Measurements from ENCODE around the gene TACSTD2.
A peak's percentile ranks its signal among the peaks of the same experiment; 100 is the strongest.

The TACSTD2 gene

DNA sequence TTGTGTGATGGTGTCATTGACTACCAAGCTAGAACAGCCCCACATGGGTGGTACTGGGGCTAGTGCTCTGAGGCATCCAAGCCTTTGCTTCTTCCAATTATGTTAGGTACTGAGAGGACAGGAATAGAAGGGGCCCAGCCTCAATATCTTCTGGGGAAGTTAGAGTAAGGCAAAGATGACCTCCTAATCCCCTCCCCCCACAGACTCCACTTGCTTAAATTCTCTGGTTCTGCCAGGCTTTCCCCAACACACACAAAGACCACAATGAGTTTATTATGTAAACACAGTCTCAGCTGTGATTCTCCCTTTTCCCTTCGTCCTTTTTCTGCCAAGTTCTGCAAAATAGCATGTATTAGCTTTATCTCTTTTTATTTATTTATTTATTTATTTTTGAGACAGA, 3.1 kb upstream of the TACSTD2 start:
- Histone ChIP-seq H3K27me3 (ENCODE audit: control insufficient read depth, insufficient read depth, low read length) (no peaks in the 10 kb centered on the region), H3K4me1 (no peaks in the 10 kb centered on the region), H3K27ac (no peak overlapping the region), H3K36me3 (ENCODE audit: control insufficient read depth, insufficient read depth, low read length) (no peaks in the 10 kb centered on the region), H3K9ac (no peak overlapping the region), H3K4me3 (ENCODE audit: low read depth, low read length) (no peak overlapping the region), H3K9me3 (ENCODE audit: control insufficient read depth, low read length) (no peaks in the 10 kb centered on the region), H3K4me2 (ENCODE audit: low read length) (no peak overlapping the region), H3K79me2 (no peaks in the 10 kb centered on the region), H2AFZ (no peak overlapping the region)
- TF ChIP-seq, protein P1, sequence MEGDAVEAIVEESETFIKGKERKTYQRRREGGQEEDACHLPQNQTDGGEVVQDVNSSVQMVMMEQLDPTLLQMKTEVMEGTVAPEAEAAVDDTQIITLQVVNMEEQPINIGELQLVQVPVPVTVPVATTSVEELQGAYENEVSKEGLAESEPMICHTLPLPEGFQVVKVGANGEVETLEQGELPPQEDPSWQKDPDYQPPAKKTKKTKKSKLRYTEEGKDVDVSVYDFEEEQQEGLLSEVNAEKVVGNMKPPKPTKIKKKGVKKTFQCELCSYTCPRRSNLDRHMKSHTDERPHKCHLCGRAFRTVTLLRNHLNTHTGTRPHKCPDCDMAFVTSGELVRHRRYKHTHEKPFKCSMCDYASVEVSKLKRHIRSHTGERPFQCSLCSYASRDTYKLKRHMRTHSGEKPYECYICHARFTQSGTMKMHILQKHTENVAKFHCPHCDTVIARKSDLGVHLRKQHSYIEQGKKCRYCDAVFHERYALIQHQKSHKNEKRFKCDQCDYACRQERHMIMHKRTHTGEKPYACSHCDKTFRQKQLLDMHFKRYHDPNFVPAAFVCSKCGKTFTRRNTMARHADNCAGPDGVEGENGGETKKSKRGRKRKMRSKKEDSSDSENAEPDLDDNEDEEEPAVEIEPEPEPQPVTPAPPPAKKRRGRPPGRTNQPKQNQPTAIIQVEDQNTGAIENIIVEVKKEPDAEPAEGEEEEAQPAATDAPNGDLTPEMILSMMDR (IDR thresholded peaks at IDR 0.05) = no peak

DNA sequence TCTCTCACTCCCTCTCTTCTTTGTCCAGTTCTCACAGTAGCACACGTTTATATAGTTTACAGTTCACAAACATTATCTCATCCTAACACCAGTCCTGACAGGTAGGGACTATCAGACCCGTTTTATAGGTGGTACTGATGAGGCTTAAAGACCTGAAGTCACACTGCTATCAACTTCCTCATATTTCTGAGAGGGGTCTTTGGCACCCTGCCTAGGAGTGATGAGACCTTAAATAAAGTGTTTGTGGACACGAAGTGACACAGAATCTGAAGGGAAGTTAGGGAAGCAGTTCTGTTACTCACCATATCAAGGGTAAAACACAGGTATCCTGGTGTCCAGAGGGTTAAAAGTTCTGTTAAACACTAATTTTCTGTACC, 590 bp upstream of the TACSTD2 start:
- no peak overlapping the region for H3K9ac ChIP-seq
- no peak overlapping the region for H3K27ac ChIP-seq

DNA sequence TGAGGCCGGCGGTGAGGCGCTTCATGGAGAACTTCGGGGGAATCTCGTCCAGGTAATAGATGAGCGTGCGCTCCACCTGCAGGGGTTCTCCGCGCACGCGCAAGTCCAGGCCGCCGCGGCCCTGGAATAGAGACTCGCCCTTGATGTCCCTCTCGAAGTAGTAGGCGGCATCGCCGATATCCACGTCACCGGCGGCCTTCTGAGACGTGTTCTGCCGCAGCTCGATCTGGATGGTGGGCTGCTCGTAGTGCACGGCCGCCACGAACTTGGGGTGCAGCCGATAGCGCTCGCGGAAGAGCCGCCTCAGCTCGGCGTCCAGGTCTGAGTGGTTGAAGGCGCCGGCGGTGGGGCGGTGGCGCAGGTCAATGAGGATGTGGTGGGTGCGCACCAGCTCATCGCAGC, 726 bp downstream of the TACSTD2 start:
- Histone ChIP-seq H3K4me3 (ENCODE audit: low read depth, low read length) (peak overlapping the region; percentile 12), H3K79me2 (no peaks in the 10 kb centered on the region), H3K4me2 (ENCODE audit: low read length) (peak overlapping the region; percentile 50), H3K9ac (no peak overlapping the region), H2AFZ (peak overlapping the region; percentile 77), H3K27me3 (ENCODE audit: control insufficient read depth, insufficient read depth, low read length) (no peaks in the 10 kb centered on the region), H3K4me1 (no peaks in the 10 kb centered on the region), H3K36me3 (ENCODE audit: control insufficient read depth, insufficient read depth, low read length) (no peaks in the 10 kb centered on the region), H3K9me3 (ENCODE audit: control insufficient read depth, low read length) (no peaks in the 10 kb centered on the region), H3K27ac (no peak overlapping the region)
- TF ChIP-seq, protein P1 (IDR thresholded peaks at IDR 0.05) = no peak

More for the DNA sequence above, 590 bp upstream of the TACSTD2 start:
- Histone ChIP-seq H3K9me3 (ENCODE audit: control insufficient read depth, low read length) (no peaks in the 10 kb centered on the region), H2AFZ (peak overlapping the region; percentile 77), H3K36me3 (ENCODE audit: control insufficient read depth, insufficient read depth, low read length) (no peaks in the 10 kb centered on the region), H3K4me2 (ENCODE audit: low read length) (no peak overlapping the region), H3K79me2 (no peaks in the 10 kb centered on the region), H3K27me3 (ENCODE audit: control insufficient read depth, insufficient read depth, low read length) (no peaks in the 10 kb centered on the region), H3K4me1 (no peaks in the 10 kb centered on the region), H3K4me3 (ENCODE audit: low read depth, low read length) (no peak overlapping the region)
- TF ChIP-seq, protein P1 (IDR thresholded peaks at IDR 0.05) = no peak

DNA sequence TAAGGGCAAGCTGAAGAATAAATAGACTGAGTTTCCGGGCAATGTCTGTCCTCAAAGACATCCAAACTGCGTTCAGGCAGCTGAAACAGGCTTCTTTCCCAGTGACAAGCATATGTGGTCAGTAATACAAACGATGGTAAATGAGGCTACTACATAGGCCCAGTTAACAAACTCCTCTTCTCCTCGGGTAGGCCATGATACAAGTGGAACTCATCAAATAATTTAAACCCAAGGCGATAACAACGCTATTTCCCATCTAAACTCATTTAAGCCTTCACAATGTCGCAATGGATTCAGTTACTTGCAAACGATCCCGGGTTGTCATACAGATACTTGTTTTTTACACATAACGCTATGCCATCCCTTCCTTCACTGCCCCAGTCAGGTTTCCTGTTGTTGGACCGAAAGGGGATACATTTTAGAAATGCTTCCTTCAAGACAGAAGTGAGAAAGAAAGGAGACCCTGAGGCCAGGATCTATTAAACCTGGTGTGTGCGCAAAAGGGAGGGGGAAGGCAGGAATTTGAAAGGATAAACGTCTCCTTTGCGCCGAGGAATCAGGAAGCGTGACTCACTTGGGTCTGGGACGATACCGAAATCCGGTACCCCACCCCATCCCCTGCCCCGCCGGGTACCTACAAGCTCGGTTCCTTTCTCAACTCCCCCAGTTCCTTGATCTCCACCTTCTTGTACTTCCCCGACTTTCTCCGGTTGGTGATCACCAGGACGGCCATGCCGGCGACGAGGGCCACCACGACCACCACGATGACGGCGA, 1.3 kb downstream of the TACSTD2 start:
- no peaks in the 10 kb centered on the region for H3K27me3 ChIP-seq (ENCODE audit: control insufficient read depth, insufficient read depth, low read length)
- no peaks in the 10 kb centered on the region for H3K4me1 ChIP-seq
- H3K36me3 ChIP-seq (ENCODE audit: control insufficient read depth, insufficient read depth, low read length) = no peaks in the 10 kb centered on the region
- no peak overlapping the region for H3K4me2 ChIP-seq (ENCODE audit: low read length)
- no peak overlapping the region for H2AFZ ChIP-seq
- H3K9me3 ChIP-seq (ENCODE audit: control insufficient read depth, low read length) = no peaks in the 10 kb centered on the region
- TF ChIP-seq, protein P1 (IDR thresholded peaks at IDR 0.05) = no peak
- H3K79me2 ChIP-seq = no peaks in the 10 kb centered on the region
- H3K9ac ChIP-seq = no peak overlapping the region
- H3K27ac ChIP-seq = no peak overlapping the region
- no peak overlapping the region for H3K4me3 ChIP-seq (ENCODE audit: low read depth, low read length)

DNA sequence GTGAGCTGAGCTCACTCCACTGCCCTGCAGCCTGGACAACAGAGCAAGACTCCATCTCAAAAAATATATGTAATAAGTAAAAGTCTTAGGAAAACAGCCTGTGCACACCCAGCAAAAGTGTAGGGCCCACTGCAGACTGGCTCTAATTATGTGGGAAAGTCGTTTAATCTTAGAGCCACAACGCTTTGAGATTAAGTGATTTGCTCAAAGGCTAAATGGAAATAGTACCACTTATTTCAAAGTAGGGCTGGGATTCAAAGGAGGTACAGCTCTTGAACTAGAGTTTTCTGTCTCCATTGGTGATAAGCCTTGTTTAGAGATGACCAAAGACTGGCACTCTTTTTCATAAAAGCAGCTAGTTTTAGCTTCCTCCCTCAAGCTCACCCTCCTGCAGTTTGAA, 2.2 kb downstream of the TACSTD2 start:
- Histone ChIP-seq H3K4me3 (ENCODE audit: low read depth, low read length) (no peak overlapping the region), H3K9me3 (ENCODE audit: control insufficient read depth, low read length) (no peaks in the 10 kb centered on the region), H3K9ac (no peak overlapping the region), H3K79me2 (no peaks in the 10 kb centered on the region), H3K4me1 (no peaks in the 10 kb centered on the region), H3K27ac (no peak overlapping the region), H3K27me3 (ENCODE audit: control insufficient read depth, insufficient read depth, low read length) (no peaks in the 10 kb centered on the region), H3K36me3 (ENCODE audit: control insufficient read depth, insufficient read depth, low read length) (no peaks in the 10 kb centered on the region), H2AFZ (no peak overlapping the region), H3K4me2 (ENCODE audit: low read length) (no peak overlapping the region)
- TF ChIP-seq, protein P1 (IDR thresholded peaks at IDR 0.05) = no peak
